Measurements from ENCODE around the gene RBP3. TPM values are rescaled to one million over a fixed set of nuclear protein-coding genes. Genes with fewer than 3 reads are reported as not detected.

The RBP3 gene
- total and polyA plus RNA-seq, 12 donors = 0.11 TPM; not detected in 11

GRCh38 chr10:47329855-47330254, 18.3 kb upstream of the RBP3 start:
- TF ChIP-seq POLR2A (IDR thresholded peaks at IDR 0.05) = no peak
- no peak for TF ChIP-seq CTCF (IDR thresholded peaks at IDR 0.05)
- intact Hi-C loops (cut with DNase I) = no loop called here
- no peak for DNase-seq
- Histone ChIP-seq H3K36me3 (replicated peaks in 1 of 2) (no peaks in the 10 kb centered on the region), H3K27me3 (no peaks in the 10 kb centered on the region), H3K27ac (no peak overlapping the region), H3K4me3 (no peak overlapping the region), H3K9me3 (replicated peaks in 1 of 3) (no peaks in the 10 kb centered on the region), H3K4me1 (replicated peaks in 1 of 2) (peaks cover 0 to 4% of the 10 kb centered on the region in 2 donors)
- WGBS, 4 donors = 86 to 95% (median 92%) methylated on average over 4 of the region's 4 CpGs

- no peak for DNase-seq
- 87 to 100% (median 96%) methylated on average over 3 of the region's 3 CpGs for WGBS, 4 donors
Measured at GRCh38 chr10:47330366-47330765, 17.8 kb upstream of the RBP3 start.

GRCh38 chr10:47330804-47331203, 17.4 kb upstream of the RBP3 start:
- no peak overlapping the region for H3K4me3 ChIP-seq
- no peaks in the 10 kb centered on the region for H3K36me3 ChIP-seq (replicated peaks in 1 of 2)
- no peaks in the 10 kb centered on the region for H3K9me3 ChIP-seq (replicated peaks in 1 of 3)
- 63 to 76% (median 65%) methylated on average over 3 of the region's 3 CpGs for WGBS, 4 donors
- H3K4me1 ChIP-seq (replicated peaks in 1 of 2) = peaks cover 0 to 4% of the 10 kb centered on the region in 2 donors
- TF ChIP-seq CTCF (IDR thresholded peaks at IDR 0.05) (no peak), POLR2A (IDR thresholded peaks at IDR 0.05) (no peak)
- intact Hi-C loops (cut with DNase I) = no loop called here
- H3K27me3 ChIP-seq = no peaks in the 10 kb centered on the region
- DNase-seq = peak in 1 of 7 donors; percentile 23
- H3K27ac ChIP-seq = no peak overlapping the region

More at GRCh38 chr10:47330366-47330765, 17.8 kb upstream of the RBP3 start:
- no peak overlapping the region for H3K27ac ChIP-seq
- H3K4me1 ChIP-seq (replicated peaks in 1 of 2) = peaks cover 0 to 4% of the 10 kb centered on the region in 2 donors
- intact Hi-C loops (cut with DNase I) = no loop called here
- H3K36me3 ChIP-seq (replicated peaks in 1 of 2) = no peaks in the 10 kb centered on the region
- H3K9me3 ChIP-seq (replicated peaks in 1 of 3) = no peaks in the 10 kb centered on the region
- no peak overlapping the region for H3K4me3 ChIP-seq
- TF ChIP-seq POLR2A (IDR thresholded peaks at IDR 0.05) = no peak
- TF ChIP-seq CTCF (IDR thresholded peaks at IDR 0.05) = no peak
- H3K27me3 ChIP-seq = no peaks in the 10 kb centered on the region

GRCh38 chr10:47331491-47331890, 16.7 kb upstream of the RBP3 start:
- H3K4me1 ChIP-seq (replicated peaks in 1 of 2) = peaks cover 0 to 4% of the 10 kb centered on the region in 2 donors
- H3K27me3 ChIP-seq = no peaks in the 10 kb centered on the region
- TF ChIP-seq POLR2A (IDR thresholded peaks at IDR 0.05) = no peak
- H3K36me3 ChIP-seq (replicated peaks in 1 of 2) = no peaks in the 10 kb centered on the region
- WGBS, 4 donors = 97 to 100% (median 98%) methylated on average over 3 to 9 of the region's 9 CpGs
- H3K9me3 ChIP-seq (replicated peaks in 1 of 3) = no peaks in the 10 kb centered on the region
- no peak for DNase-seq
- no peak overlapping the region for H3K4me3 ChIP-seq
- intact Hi-C loops (cut with DNase I) = no loop called here
- no peak overlapping the region for H3K27ac ChIP-seq

- no peaks in the 10 kb centered on the region for H3K27me3 ChIP-seq
- no peaks in the 10 kb centered on the region for H3K36me3 ChIP-seq (replicated peaks in 1 of 2)
- DNase-seq = peak; percentile 29 to 69 (median 47)
- H3K27ac ChIP-seq = no peak overlapping the region
- 25 to 48% (median 35%) methylated on average over 5 to 7 of the region's 7 CpGs for WGBS, 4 donors
- no peaks in the 10 kb centered on the region for H3K9me3 ChIP-seq (replicated peaks in 1 of 3)
- no peak for TF ChIP-seq POLR2A (IDR thresholded peaks at IDR 0.05)
- no peak for TF ChIP-seq CTCF (IDR thresholded peaks at IDR 0.05)
- no peak overlapping the region for H3K4me3 ChIP-seq
- intact Hi-C loops (cut with DNase I) = no loop called here
- H3K4me1 ChIP-seq (replicated peaks in 1 of 2) = peaks cover 0 to 4% of the 10 kb centered on the region in 2 donors
Measured at GRCh38 chr10:47331954-47332353, 16.2 kb upstream of the RBP3 start.

Measured in adrenal gland (tissue), 12 donors.